ENCODE data around the gene REG4.

DNA sequence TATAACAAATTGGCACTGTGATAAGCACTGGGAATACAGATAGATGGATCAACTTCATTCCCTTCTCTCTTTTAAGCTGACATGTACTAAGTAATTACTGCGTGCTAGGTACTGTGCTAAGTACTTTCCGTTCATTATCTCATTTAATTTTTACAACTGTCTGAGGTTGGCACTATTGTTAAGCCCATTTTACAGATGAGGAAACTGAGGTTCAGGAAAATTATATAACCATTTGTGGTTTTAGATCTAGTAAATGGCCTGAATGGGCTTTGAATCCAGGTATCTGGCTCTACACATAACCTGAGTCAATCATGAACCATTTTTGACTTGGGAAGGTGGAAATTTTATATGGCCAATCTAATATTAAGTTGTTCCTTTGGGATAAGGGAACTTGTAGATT is 39.0 kb downstream of the REG4 start:
- TF ChIP-seq POLR2A (IDR thresholded peaks at IDR 0.05) (no peak), EP300 (IDR thresholded peaks at IDR 0.05) (no peak)
- TF ChIP-seq, protein P1, sequence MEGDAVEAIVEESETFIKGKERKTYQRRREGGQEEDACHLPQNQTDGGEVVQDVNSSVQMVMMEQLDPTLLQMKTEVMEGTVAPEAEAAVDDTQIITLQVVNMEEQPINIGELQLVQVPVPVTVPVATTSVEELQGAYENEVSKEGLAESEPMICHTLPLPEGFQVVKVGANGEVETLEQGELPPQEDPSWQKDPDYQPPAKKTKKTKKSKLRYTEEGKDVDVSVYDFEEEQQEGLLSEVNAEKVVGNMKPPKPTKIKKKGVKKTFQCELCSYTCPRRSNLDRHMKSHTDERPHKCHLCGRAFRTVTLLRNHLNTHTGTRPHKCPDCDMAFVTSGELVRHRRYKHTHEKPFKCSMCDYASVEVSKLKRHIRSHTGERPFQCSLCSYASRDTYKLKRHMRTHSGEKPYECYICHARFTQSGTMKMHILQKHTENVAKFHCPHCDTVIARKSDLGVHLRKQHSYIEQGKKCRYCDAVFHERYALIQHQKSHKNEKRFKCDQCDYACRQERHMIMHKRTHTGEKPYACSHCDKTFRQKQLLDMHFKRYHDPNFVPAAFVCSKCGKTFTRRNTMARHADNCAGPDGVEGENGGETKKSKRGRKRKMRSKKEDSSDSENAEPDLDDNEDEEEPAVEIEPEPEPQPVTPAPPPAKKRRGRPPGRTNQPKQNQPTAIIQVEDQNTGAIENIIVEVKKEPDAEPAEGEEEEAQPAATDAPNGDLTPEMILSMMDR (IDR thresholded peaks at IDR 0.05) = no peak
